HG03521 (cell line): ENCODE measurements around the gene FBXO8.
"Not testable (repeated sequence)": the region's sequence is repeated elsewhere in the genome, so short reads cannot be mapped to it uniquely, and the experiment has no call there.

Experiments
- ATAC-seq: cut with Tn5 transposase; IDR thresholded peaks from one replicate; pipeline ENCODE4 v1.9.1; 2021; ENCODE audit warnings: mild to moderate bottlenecking, moderate library complexity; ENCODE audit not compliant: unreplicated experiment

The FBXO8 gene, protein sequence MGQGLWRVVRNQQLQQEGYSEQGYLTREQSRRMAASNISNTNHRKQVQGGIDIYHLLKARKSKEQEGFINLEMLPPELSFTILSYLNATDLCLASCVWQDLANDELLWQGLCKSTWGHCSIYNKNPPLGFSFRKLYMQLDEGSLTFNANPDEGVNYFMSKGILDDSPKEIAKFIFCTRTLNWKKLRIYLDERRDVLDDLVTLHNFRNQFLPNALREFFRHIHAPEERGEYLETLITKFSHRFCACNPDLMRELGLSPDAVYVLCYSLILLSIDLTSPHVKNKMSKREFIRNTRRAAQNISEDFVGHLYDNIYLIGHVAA

DNA sequence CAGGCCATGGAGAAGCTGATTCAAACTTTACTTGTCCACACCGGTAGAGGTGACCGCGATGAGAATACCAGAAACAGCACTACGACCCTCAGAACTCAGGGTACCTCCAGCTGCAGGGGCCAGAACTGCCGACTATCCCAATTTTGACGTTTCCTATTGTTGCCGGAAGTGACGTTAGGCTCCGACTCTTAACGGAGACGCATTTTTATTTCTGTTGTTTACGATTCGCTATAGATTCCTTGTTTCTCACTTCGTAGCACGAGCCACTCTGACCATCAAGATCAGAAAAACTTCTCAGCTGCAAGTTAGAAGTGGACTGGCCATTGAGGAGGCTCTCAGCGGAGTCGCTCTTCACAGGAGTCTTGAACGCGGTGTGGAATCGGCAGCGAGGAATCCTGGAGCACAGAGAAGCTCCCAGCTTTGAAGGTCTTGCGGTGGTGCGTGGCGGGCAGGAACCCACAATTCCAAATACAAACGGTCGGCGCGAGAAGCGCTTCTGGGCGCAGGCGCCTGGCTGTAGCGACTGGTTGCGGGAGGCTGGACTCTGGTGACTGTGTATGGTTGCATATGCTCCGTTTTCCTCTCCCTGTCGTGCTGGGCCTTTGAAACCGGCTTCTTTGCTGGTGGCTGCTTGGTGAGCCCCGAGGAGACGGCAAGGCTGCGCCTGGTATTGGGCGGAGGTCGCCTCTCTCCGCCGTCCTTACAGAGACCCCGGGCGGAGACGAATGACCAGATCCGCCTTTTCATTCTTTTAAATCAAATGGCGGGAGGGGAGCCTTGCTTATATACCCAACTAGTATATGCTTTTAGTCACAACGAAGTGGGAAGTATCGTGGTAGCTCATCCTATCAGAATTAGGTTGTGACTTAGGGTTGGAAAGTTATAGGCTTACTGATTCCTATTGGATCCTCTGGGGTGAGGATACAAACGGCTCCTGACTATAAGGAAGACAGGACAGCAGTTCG, at the start of gene FBXO8, which contains the start of gene CEP44:
Gene FBXO8, minus strand, starts transcription at position 161 of the 965 bp plus-strand sequence. CDS start 20,575 bp downstream, outside the sequence.
Gene CEP44, plus strand, starts transcription at position 405 of the 965 bp plus-strand sequence. CDS start 15,211 bp downstream, outside the sequence.
- ATAC-seq, result peak; percentile 39

DNA sequence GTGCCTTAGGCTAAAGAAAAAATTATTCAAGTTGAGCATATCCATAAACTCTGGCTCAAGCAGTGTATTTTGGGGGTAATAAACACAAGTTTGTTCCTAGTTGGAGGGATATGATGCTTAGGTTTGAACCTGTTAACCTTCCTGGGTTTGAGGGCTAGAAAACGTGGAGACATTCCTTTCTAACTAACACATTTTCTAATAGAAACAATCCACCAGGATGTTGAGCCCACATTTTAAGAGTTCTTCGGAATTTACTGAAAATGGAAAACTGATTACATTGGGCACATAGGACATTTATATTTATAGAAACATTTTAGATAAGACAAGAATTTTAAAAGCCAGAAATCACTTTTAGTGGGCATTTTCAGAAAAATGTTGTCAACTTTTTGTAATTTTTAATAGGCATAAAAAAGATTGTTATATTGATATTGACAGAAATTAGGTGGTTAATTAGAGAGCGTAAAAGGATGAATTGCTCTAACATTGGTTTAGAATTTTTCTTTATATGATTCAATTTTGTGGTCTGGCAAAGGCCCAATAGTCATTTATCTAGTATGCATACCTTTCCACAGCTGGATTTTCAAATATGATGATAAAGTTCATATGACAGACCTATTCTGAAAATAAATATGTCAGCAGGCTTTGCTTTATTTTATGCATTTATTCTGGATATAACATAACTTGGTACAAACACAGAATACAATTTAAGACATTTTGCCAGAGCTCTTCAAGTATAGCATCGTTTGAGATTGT, 49.5 kb upstream of the FBXO8 start:
- no peak for ATAC-seq

DNA sequence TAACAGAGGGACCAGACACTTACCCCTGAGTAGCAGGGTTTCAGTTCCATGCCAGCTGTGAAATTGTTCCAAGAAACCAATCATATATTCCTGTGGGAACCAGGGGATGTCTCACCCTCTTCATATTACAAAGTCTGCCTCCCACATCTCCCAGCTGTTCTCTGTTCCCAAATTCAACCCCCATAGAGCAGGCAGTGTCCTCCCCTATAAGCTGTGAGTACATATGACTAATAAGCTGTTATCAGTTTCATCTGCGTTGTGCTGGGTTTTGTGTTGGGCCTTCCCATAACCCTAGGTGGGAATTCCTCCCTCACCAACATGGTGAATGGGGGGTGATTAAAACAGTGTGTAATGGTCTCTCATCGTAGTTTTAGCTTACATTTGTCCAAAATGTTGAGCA, 41.3 kb upstream of the FBXO8 start:
- ATAC-seq, result no peak

GRCh38 chr4:174324236-174324635, 40.8 kb upstream of the FBXO8 start:
- ATAC-seq, result no peak

- ATAC-seq, result no peak
These were observed 37.2 kb upstream of the FBXO8 start for GRCh38 chr4:174320494-174321199.

- ATAC-seq, result no peak
These were observed 35.6 kb upstream of the FBXO8 start for GRCh38 chr4:174318829-174319764.

DNA sequence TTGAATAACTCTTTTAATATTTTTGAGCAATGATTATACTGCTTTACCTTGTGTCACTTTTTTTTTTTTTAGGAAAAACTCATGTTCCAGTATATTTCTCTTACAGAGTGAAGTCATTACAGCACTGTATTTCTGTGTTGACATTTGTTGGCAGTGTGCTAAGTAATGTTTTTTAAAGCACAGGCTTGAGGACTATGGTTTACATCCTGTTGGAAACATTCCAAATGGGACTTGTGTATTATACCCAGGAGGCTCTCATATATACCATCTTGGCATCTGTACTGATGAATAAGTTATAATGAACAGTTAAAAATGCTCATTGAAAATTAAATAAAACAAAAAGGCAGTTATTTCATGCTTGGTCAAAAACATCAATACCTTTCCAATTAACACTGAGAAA, 34.1 kb upstream of the FBXO8 start:
- ATAC-seq, result no peak

DNA sequence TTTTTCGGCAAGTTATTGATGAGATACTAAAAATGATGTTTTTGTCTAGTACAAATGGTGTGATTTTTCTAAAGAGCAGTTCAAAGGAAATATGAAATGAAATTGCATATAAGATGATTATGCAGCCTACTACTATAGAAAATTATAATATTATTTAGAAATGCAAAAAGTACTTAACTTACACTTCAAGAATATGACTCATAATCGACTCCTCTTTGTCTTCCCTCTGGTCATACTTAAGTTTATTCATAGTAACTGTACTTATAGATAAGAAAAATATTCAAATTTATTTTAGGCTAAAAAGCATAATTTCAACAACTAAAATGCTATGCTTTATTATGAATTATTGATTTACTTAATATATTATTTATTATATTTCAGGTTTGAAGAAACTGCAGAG, 33.5 kb upstream of the FBXO8 start:
- ATAC-seq, result no peak

GRCh38 chr4:174316546-174316945, 33.1 kb upstream of the FBXO8 start:
- ATAC-seq, result no peak

DNA sequence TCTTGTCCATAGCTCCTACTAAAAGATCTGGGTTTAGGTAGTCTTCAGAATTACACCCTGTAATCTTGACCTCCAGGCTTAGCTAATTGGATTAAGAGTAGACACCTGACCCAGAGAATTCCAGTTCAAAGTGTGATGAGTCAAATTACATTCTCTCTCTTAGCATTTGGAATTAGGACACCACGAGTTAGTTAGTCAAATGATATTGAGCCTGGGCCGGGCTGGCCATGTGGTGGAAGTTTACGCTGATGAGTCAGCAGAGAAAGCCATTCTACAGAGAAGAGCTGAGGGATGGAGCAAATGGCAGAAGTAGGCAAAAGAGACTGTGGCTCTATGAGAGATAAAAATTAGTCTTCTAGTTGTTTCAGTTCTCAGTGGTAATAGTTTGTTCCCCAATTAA, 31.3 kb upstream of the FBXO8 start:
- ATAC-seq, result no peak

GRCh38 chr4:174314274-174314673, 30.8 kb upstream of the FBXO8 start:
- no peak for ATAC-seq

DNA sequence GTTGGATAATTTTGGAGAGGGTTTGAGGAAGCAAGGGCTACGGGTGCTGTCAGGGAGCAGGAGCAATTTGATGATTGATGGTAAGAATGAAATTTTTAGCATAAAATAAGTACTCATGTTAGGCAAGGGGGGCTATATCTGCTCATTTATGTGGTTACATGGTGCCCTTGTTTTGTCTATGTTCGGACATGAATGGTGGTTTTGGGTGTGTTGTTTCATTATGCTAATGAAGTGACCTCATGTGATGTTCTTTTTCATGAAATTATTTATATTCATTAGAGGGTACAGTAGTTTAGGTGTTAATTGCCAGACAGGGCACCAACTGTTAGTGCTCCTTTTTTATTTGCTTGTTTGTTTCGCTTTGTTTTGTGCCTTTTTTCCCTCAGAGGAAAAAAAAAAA, 29.5 kb upstream of the FBXO8 start:
- no peak for ATAC-seq

DNA sequence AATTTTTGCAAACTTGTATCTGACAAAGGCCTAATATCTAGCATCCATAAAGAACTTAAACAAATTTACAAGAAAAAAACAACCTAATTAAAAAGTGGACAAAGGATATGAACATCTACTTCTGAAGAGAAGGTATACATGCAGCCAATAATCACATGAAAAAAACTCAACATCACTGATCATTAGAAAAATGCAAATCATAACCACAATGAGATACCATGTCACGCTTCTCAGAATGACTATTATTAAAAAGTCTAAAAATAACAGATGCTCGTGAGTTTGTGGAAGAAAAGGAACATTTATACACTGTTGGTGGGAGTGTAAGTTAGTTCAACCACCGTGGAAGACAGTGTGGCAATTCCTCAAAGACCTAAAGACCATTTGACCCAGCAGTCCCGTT, 24.2 kb upstream of the FBXO8 start:
- no peak for ATAC-seq

GRCh38 chr4:174305961-174306360, 22.5 kb upstream of the FBXO8 start:
- ATAC-seq, result no peak

DNA sequence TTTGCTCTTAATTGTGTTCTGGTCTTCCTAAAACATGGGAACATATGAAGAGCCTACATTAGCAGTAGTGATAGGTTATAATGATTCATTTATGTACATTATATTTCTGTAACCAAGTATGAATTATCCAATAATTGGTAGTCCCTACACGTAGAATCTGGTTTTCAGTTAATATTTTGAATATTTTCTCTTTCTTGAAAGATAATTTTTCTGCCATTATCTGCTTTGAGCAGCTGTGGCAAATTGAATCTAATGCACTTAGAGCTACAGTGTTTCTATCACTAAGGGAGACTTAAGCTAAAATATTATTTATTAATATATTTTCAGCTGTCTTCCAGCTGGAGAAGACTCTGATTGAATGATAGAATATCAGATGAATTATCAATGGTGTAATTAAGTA, 21.2 kb upstream of the FBXO8 start:
- no peak for ATAC-seq

GRCh38 chr4:174303687-174304086, 20.2 kb upstream of the FBXO8 start:
- no peak for ATAC-seq

GRCh38 chr4:174295142-174295541, 11.7 kb upstream of the FBXO8 start:
- not testable (repeated sequence) for ATAC-seq

DNA sequence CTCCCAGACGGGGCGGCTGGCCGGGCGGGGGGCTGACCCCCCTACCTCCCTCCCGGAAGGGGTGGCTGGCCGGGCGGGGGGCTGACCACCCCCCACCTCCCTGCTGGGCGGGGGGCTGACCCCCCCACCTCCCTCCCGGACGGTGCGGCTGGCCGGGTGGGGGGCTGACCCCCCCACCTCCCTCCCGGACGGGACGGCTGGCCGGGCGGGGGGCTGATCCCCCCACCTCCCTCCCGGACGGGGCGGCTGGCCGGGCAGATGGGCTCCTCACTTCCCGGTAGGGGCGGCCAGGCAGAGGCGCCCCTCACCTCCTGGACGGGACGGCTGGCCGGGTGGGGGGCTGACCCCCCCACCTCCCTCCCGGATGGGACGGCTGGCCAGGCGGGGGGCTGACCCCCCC, 11.2 kb upstream of the FBXO8 start:
- ATAC-seq, result not testable (repeated sequence)

GRCh38 chr4:174292473-174292872, 9.0 kb upstream of the FBXO8 start:
- ATAC-seq, result no peak
